ENCODE measurements around the gene KIDINS220.

The KIDINS220 gene

DNA sequence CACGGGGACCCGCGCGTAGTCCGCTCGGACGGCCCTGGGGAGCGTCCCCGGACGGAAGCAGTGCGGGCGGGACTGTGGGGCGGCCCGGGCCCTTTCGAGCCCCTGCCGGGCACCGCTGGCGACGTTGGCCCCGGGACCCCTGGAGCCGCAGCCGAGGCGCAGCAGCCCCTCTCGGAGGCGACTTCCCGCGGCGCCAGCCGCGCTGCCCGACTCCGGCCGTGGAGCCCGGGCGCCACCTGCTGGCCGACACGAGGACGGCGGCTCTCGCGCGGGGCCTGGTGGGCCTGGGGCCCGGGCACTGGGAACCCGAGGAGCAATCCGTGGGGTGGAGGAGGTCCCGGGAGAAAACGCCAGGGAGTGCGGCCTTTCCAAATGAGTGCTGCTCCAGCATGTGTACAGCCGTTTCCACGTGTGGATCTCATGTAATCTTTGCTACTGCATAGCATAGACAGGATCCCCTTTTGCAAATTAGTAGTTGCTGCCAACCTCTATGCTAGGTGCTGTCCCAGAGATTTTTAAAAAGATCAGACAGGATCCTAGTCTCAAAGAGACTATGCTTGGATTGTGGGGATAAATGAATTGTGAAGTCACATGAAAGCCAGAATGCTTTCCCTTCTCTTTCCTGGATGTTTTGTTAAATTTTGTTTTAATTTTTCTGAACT lies 151.6 kb downstream of the KIDINS220 start:
- peak; percentile 63 for DNase-seq

DNA sequence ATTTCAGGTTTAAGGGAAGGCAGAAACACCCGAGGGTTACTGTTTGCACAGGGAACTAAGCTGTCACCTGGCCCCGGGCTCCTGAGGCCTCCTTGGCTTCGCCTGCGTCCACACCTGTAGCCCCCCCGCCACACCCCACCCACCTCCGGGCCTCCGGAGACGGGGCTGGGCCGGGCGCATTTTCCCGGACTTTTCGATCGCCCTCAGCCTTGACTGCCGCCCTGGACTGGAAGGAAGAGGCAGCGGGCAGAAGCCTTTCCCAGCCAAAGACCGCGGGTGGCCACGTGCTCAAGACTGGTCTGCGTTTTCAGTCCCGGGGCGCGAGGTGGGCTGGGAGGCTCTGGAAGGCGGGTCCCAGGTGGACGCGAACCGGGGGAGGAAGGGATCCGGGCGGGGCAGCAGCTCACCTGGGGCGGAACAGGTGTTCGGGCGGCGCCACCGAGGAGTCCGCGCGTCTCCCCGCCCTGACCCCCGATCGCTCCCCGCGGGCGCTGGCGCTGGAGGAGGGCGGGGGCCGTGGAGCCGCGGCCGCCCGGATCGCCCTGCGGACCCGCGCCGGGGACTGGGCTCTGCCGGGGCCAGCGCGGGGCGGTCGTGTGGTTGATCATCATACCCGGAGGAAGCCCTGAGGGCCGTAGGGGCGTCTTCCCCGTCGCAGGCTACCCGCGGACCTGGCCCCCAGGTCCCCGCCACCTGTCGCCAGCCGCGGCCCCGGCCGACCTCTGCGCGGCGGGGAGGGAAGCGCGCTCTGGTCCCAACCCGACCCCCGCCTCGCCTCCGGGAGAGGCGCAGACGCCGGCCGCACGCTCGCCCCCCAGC lies 152.3 kb downstream of the KIDINS220 start:
- peak; percentile 24 for DNase-seq

DNA sequence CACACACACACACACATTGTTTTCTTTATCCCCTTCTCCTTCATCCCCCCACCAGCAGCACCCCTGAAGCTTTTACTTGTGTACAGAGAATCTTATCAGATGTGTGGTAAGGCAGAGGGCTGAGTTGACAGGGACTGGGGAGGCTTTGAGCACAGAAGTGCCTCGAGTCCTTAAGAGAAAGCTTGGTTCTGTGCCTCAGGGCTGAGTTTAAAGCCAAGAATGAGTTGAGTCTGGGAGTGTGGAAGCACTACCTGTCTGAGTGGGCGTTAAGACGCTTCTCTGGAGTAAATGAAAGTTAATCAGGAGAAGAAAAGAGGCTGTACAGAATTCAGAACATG lies 152.9 kb downstream of the KIDINS220 start:
- DNase-seq: peak; percentile 46

DNA sequence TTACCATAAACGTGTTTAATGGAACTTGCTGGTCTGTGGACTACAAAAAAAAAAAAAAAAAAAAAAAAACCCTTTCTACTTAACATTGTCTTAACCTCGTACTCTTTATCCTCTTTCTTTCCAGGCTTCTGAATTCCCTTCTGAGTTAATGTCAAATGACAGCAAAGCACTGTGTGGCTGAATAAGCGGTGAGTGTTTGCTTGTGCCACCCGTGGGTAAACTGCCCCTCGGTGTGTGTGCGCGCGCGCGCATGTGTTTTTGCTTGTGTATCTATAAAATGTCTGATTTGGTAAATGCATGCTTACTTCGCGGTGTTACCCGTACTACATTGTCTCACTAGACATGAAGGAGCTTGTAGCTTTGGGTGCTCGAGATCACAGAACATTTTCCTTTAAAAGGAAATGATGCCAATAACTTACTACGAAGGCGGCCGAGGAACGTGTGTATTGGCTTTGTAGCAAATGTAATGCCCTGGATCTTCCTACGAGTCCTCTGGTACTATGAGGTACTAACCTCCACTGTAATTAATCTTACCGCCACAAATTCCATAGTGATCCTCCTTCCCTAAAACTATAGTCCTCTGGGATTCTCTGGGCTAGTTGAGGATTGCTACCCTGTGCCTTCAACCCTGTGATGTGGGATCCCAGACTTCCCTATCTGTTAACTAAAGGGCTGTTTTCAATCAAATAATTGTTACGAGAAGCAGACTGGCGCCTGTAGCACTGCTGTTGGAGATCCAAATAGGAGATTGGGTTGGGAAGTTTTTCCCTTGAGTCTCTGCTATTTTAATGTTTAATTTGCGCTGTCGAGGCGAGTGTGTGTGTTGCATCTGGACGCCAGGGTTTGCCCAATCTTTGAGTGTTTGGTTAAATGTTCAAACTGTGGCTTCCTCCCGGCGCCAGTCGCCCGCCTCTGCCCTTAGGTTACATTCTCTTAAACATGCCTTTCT lies 154.4 kb downstream of the KIDINS220 start:
- peak; percentile 51 for DNase-seq

DNA sequence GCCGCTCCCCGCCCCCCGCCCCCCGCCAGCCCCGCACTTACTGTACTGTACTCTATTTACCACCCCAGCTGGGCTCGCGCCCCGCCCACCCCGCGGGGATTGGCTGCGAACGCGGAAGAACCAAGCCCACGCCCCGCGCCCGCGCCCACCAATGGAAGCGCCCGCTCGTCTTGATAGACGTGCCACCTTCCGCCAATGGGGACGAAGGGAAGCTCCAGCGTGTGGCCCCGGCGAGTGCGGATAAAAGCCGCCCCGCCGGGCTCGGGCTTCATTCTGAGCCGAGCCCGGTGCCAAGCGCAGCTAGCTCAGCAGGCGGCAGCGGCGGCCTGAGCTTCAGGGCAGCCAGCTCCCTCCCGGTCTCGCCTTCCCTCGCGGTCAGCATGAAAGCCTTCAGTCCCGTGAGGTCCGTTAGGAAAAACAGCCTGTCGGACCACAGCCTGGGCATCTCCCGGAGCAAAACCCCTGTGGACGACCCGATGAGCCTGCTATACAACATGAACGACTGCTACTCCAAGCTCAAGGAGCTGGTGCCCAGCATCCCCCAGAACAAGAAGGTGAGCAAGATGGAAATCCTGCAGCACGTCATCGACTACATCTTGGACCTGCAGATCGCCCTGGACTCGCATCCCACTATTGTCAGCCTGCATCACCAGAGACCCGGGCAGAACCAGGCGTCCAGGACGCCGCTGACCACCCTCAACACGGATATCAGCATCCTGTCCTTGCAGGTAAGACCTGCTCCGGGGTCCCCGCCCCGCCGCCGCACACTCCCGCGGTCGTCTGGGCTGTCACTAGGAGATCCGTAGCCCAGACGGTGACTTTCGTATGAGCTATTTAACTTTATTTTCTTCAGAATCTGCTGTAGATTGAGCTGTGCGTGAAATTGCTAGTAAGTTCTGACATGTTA lies 155.4 kb downstream of the KIDINS220 start, which contains the start of gene ID2:
Gene ID2 (plus strand): TSS at position 271 of the 907 bp plus-strand sequence. CDS start 110 bp downstream, at position 381.
- peak; percentile 99 for DNase-seq

DNA sequence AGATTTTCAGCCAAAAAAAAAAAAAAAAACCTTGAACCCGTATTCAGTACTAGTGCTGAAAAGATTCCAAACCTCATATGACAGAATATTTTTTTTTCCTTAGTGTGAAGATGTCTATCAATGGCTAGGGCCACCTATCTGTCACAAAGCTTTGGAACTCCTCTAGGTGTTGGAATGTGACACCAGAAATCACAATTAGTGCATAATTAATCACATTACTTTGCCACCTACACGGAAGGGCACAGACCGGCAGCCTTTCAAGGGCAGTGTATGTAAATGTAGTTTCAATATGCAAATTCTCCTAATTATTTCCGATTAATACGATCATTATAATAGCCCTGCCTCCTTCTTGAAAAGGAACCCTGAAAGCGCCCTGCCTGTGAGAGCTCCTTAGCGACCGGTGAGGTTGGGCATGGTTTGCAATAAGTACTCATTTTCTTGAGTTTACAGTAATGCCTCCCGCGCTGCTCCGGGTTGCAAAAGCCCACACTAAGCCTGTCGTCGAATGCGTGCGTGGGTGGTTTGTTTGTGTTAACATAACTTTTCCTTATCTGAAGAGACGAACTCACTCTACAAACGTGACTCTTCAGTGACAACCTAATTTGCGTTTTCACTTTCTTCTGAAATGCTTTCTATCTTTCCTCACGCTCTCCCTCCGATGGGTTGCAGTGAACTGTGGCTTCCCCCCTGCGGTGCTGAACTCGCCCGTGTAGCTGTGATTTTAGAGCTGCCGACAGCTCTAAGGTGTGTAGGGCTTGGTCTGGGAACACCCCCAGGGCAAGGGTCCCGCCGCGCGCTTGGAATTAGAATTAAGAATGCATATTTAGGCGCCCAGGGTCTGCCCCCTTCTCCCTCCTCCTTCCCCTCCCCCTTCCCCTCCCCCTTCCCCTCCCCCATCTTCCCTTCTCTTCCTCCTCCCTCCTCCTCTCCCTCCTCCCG lies 156.3 kb downstream of the KIDINS220 start:
- DNase-seq: peak; percentile 75

DNA sequence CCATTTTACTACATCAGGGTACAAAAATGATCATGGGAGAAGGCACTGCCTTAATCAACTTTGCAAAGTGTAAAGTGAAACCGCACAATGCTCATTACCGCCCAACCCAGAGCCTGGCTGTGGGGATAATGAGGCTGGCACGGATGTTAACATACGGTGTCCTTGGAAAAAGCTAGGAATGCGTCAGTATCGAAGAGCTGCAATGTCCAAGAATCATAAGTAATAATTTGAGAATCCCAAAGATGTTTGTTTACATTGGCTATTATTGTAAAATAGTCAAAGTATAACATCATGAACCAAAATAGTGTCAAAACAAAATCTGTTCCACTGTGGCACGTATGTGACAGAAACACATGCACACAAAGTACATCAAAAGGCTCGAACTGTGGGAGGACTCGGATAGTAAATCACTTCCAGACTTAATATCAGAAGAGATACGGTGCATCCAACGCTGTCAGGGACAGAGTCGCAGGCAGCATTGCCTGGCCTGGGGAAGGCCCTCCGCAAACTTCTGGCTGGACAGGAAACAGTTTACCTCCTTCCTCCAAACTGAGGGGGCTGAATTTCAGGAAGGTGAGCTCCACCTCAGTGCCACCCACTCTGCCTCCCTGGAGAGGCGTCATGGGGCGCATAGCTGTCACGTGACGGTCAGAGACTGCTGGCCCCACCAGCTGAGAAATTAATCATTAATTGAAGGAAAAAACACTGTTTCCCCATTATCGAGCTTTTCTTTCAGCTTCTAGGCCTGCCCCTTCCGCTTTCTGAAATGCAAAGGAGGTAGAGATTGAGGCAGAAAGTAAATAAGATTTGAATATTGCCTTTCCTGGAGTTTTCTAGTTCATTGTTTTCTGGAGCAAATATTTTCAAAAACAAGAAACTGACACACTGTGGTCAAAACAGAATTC lies 157.3 kb downstream of the KIDINS220 start:
- no peak for DNase-seq

DNA sequence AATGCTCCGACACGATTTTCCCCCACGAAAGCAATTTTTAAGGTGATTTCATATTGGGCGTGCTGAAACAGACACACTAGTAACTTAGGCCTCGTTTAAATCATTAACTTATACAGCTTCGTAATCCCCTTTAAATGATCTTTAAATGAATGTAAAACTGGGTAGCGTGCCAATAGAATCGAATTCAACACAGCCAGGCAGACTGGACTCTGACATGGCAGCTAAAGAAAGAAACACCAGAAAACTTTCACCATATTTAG lies 157.9 kb downstream of the KIDINS220 start:
- no peak for DNase-seq

Measured in CD4-positive, alpha-beta T cell treated with Interleukin-4 for 4 hours (primary cell).